Tibial artery (tissue), 4 donors: ENCODE measurements around the gene COL8A1.

ENCODE experiments used
- DNase-seq, 2 donors: peaks; one replicate each; pipeline ENCODE4 v3.0.0-alpha.2; 2019
- H3K27ac ChIP-seq, 2 donors: fragments of 200-600 bp; sonication (generic) in 1 of 2; 1 replicate in 1 of 2; 2 replicates in 1 of 2; pipeline ENCODE4 v1.5.1; 2018 to 2019; ENCODE audit warnings: mild to moderate bottlenecking in 1 of 2
- H3K27me3 ChIP-seq, 2 donors: fragments of 200-600 bp; sonication (generic) in 1 of 2; one replicate each; pipeline versions ENCODE4 v1.5.1 to v1.6.0; 2016 to 2019
- H3K36me3 ChIP-seq, 3 donors: fragments of 200-600 bp; sonication (generic) in 2 of 3; one replicate each; pipeline ENCODE4 v1.5.1; 2016 to 2019; ENCODE audit warnings: mild to moderate bottlenecking in 2 of 3
- H3K4me1 ChIP-seq, 4 donors: fragments of 200-600 bp; sonication (generic) in 2 of 4; 1 replicate in 3 of 4; 2 replicates in 1 of 4; pipeline ENCODE4 v1.5.1; 2016 to 2019
- H3K4me3 ChIP-seq, 2 donors: fragments of 200-600 bp; sonication (generic) in 1 of 2; 1 replicate in 1 of 2; 2 replicates in 1 of 2; pipeline ENCODE4 v1.5.1; 2018 to 2019; ENCODE audit warnings: mild to moderate bottlenecking in 2 of 2
- H3K9me3 ChIP-seq, 3 donors: fragments of 200-600 bp; sonication (generic) in 1 of 3; one replicate each; pipeline ENCODE4 v1.5.1; 2016 to 2019
- intact Hi-C: fragments of 100-400 bp; cut with DNase I; formaldehyde crosslinking; loops from one replicate; pipeline ENCODE4 v1.15.0; 2023; ENCODE audit warnings: low total_unique reads
- TF ChIP-seq, protein P1 (sequence below), 2 experiments: fragments of 200-600 bp in 1 of 2; fragments of 450-650 bp in 1 of 2; IDR thresholded peaks; one replicate each; pipeline ENCODE4 v1.5.1; 2017 to 2019; ENCODE audit warnings: antibody characterized with exemption in 2 of 2, mild to moderate bottlenecking in 1 of 2, moderate library complexity in 1 of 2

COL8A1 gene

GRCh38 chr3:99645277-99646106, 7.1 kb downstream of the COL8A1 start:
- no peaks in the 10 kb centered on the region for H3K36me3 ChIP-seq
- H3K27ac ChIP-seq = peak overlapping the region; percentile 92 to 95
- TF ChIP-seq, protein P1, sequence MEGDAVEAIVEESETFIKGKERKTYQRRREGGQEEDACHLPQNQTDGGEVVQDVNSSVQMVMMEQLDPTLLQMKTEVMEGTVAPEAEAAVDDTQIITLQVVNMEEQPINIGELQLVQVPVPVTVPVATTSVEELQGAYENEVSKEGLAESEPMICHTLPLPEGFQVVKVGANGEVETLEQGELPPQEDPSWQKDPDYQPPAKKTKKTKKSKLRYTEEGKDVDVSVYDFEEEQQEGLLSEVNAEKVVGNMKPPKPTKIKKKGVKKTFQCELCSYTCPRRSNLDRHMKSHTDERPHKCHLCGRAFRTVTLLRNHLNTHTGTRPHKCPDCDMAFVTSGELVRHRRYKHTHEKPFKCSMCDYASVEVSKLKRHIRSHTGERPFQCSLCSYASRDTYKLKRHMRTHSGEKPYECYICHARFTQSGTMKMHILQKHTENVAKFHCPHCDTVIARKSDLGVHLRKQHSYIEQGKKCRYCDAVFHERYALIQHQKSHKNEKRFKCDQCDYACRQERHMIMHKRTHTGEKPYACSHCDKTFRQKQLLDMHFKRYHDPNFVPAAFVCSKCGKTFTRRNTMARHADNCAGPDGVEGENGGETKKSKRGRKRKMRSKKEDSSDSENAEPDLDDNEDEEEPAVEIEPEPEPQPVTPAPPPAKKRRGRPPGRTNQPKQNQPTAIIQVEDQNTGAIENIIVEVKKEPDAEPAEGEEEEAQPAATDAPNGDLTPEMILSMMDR (IDR thresholded peaks at IDR 0.05) = peak; percentile 65 to 77
- intact Hi-C loops = loop anchor here (5.0 to 10.0 kb wide), 2 partner anchors 42 to 141 kb away; no protein-coding TSS in a partner anchor
- H3K4me1 ChIP-seq = peaks cover 0 to 87% (median 19%) of the 10 kb centered on the region in 4 donors
- no peak for DNase-seq
- H3K4me3 ChIP-seq = peak overlapping the region; percentile 34 to 69
- H3K27me3 ChIP-seq = no peaks in the 10 kb centered on the region
- no peaks in the 10 kb centered on the region for H3K9me3 ChIP-seq

GRCh38 chr3:99646107-99646435, 7.7 kb downstream of the COL8A1 start:
- Histone ChIP-seq H3K4me1 (peaks cover 0 to 93% (median 23%) of the 10 kb centered on the region in 4 donors), H3K4me3 (peak overlapping the region; percentile 34 to 69), H3K27ac (peak overlapping the region; percentile 92 to 95), H3K27me3 (no peaks in the 10 kb centered on the region), H3K36me3 (no peaks in the 10 kb centered on the region), H3K9me3 (no peaks in the 10 kb centered on the region)
- no peak for DNase-seq
- intact Hi-C loops = loop anchor here (5.0 to 10.0 kb wide), 2 partner anchors 41 to 141 kb away; no protein-coding TSS in a partner anchor
- TF ChIP-seq, protein P1 (IDR thresholded peaks at IDR 0.05) = no peak

DNA sequence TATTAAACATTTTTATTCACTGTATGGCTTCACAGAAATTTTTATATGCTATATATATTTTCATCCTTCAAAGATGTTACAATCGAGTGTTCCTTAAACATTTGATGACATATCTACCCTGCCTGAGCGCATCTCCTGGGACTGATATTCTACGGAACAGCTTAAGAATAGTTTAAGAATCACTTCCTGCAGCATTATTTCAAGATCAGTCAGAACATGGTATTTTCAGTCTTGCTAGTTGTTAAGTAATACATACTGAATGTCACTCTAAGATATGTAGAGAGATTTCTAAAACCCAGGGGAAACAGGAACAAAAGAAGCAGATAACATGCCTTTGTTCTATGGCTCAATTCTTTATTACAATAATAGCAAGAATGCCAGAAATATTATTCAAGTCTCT, 8.7 kb downstream of the COL8A1 start:
- peaks cover 0 to 100% (median 33%) of the 10 kb centered on the region in 4 donors for H3K4me1 ChIP-seq
- no peak for DNase-seq
- H3K9me3 ChIP-seq = no peaks in the 10 kb centered on the region
- TF ChIP-seq, protein P1 (IDR thresholded peaks at IDR 0.05) = no peak
- H3K27me3 ChIP-seq = no peaks in the 10 kb centered on the region
- no peak overlapping the region for H3K4me3 ChIP-seq
- H3K36me3 ChIP-seq = no peaks in the 10 kb centered on the region
- peak overlapping the region; percentile 92 to 95 for H3K27ac ChIP-seq
- intact Hi-C loops = loop anchor here (5.0 to 10.0 kb wide), 2 partner anchors 40 to 142 kb away; no protein-coding TSS in a partner anchor

GRCh38 chr3:99648101-99648500, 9.7 kb downstream of the COL8A1 start:
- intact Hi-C loops = loop anchor here (2.0 to 10.0 kb wide), 3 partner anchors 27 to 143 kb away; no protein-coding TSS in a partner anchor
- no peaks in the 10 kb centered on the region for H3K36me3 ChIP-seq
- H3K27ac ChIP-seq = peak overlapping the region; percentile 92 to 95
- H3K4me3 ChIP-seq = peak overlapping the region; percentile 8 to 14
- no peaks in the 10 kb centered on the region for H3K9me3 ChIP-seq
- H3K27me3 ChIP-seq = no peaks in the 10 kb centered on the region
- peaks cover 0 to 100% (median 39%) of the 10 kb centered on the region in 4 donors for H3K4me1 ChIP-seq
- TF ChIP-seq, protein P1 (IDR thresholded peaks at IDR 0.05) = no peak
- DNase-seq = no peak

GRCh38 chr3:99648516-99648915, 10.1 kb downstream of the COL8A1 start:
- H3K27me3 ChIP-seq = no peaks in the 10 kb centered on the region
- intact Hi-C loops = loop anchor here (2.0 to 10.0 kb wide), 3 partner anchors 26 to 144 kb away; no protein-coding TSS in a partner anchor
- no peaks in the 10 kb centered on the region for H3K36me3 ChIP-seq
- TF ChIP-seq, protein P1 (IDR thresholded peaks at IDR 0.05) = no peak
- DNase-seq = no peak
- peak overlapping the region; percentile 92 to 95 for H3K27ac ChIP-seq
- peaks cover 0 to 100% (median 43%) of the 10 kb centered on the region in 4 donors for H3K4me1 ChIP-seq
- no peaks in the 10 kb centered on the region for H3K9me3 ChIP-seq
- H3K4me3 ChIP-seq = peak overlapping the region; percentile 8 to 14
